RWPE2 (cell line): ENCODE results near the gene ACACB.

Experiments used
- ATAC-seq: fragments of 200-7000 bp; cut with Tn5 transposase; 3 replicates; pipeline ENCODE4 v1.9.1; 2021; ENCODE audit warnings: low read depth
- DNase-seq: peaks from one replicate; pipeline ENCODE4 v3.0.0-alpha.2; 2020; ENCODE audit warnings: low spot score
- H3K27ac ChIP-seq: fragments of 450-650 bp; 2 replicates; pipeline ENCODE4 v1.5.1; 2017; ENCODE audit warnings: mild to moderate bottlenecking; ENCODE audit not compliant: poor library complexity, severe bottlenecking
- H3K27me3 ChIP-seq: fragments of 250-450 bp; sonication (Bioruptor Pico); 2 replicates; pipeline ENCODE4 v1.5.1; 2021; ENCODE audit warnings: mild to moderate bottlenecking, moderate library complexity; ENCODE audit not compliant: insufficient read depth, poor library complexity, severe bottlenecking
- H3K36me3 ChIP-seq: fragments of 250-450 bp; sonication (Bioruptor Pico); 2 replicates; pipeline ENCODE4 v1.5.1; 2020; ENCODE audit warnings: low read depth, mild to moderate bottlenecking, moderate library complexity
- H3K4me1 ChIP-seq: fragments of 250-450 bp; sonication (Bioruptor Pico); 2 replicates; pipeline ENCODE4 v1.5.1; 2021; ENCODE audit warnings: mild to moderate bottlenecking, moderate library complexity; ENCODE audit not compliant: insufficient read depth, poor library complexity, severe bottlenecking
- H3K4me3 ChIP-seq: fragments of 250-450 bp; sonication (Bioruptor Pico); 2 replicates; pipeline ENCODE4 v1.5.1; 2021; ENCODE audit warnings: mild to moderate bottlenecking, moderate library complexity; ENCODE audit not compliant: severe bottlenecking
- H3K9me3 ChIP-seq: fragments of 250-450 bp; sonication (Bioruptor Pico); 2 replicates; pipeline ENCODE4 v1.5.1; 2021; ENCODE audit warnings: mild to moderate bottlenecking, moderate library complexity; ENCODE audit not compliant: severe bottlenecking
- CTCF ChIP-seq: fragments of 450-650 bp; IDR thresholded peaks from one replicate; pipeline ENCODE4 v1.5.1; 2017; ENCODE audit warnings: mild to moderate bottlenecking, moderate library complexity; ENCODE audit not compliant: poor library complexity, severe bottlenecking

ACACB gene

GRCh38 chr12:109199324-109199723 is 82.9 kb downstream of the ACACB start:
- no peak for ATAC-seq
- H3K36me3 ChIP-seq = peaks cover 18% of the 10 kb centered on the region
- H3K4me1 ChIP-seq = peaks cover 28% of the 10 kb centered on the region
- no peak for TF ChIP-seq CTCF
- no peak overlapping the region for H3K4me3 ChIP-seq
- H3K27me3 ChIP-seq = no peaks in the 10 kb centered on the region
- H3K9me3 ChIP-seq = no peaks in the 10 kb centered on the region
- peak overlapping the region; percentile 92 for H3K27ac ChIP-seq
- no peak for DNase-seq

- peak overlapping the region; percentile 92 for H3K27ac ChIP-seq
- no peaks in the 10 kb centered on the region for H3K27me3 ChIP-seq
- no peak for TF ChIP-seq CTCF
- no peak for ATAC-seq
- peaks cover 28% of the 10 kb centered on the region for H3K4me1 ChIP-seq
- no peak overlapping the region for H3K4me3 ChIP-seq
- no peak for DNase-seq
- peaks cover 18% of the 10 kb centered on the region for H3K36me3 ChIP-seq
- no peaks in the 10 kb centered on the region for H3K9me3 ChIP-seq
These were observed 84.6 kb downstream of the ACACB start for GRCh38 chr12:109200825-109201495.

DNA sequence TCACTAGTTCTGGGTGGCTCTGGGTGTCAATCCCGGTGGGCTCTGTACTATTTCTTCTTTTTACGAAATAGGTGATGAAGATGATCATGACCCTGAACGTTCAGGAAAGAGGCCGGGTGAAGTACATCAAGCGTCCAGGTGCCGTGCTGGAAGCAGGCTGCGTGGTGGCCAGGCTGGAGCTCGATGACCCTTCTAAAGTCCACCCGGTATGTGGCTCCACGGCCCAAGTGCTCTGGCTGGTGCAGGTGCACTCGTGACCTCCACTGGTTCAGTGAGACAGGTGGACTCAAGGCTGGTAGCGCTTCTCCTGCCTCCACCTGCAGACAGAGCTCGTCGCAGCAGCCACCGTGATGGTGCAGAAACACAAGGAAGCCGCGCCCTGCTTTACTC is 85.1 kb downstream of the ACACB start:
- Histone ChIP-seq H3K4me1 (peaks cover 28% of the 10 kb centered on the region), H3K36me3 (peaks cover 18% of the 10 kb centered on the region), H3K4me3 (no peak overlapping the region), H3K27ac (no peak overlapping the region), H3K9me3 (no peaks in the 10 kb centered on the region), H3K27me3 (no peaks in the 10 kb centered on the region)
- TF ChIP-seq CTCF = no peak
- no peak for DNase-seq
- ATAC-seq = no peak

DNA sequence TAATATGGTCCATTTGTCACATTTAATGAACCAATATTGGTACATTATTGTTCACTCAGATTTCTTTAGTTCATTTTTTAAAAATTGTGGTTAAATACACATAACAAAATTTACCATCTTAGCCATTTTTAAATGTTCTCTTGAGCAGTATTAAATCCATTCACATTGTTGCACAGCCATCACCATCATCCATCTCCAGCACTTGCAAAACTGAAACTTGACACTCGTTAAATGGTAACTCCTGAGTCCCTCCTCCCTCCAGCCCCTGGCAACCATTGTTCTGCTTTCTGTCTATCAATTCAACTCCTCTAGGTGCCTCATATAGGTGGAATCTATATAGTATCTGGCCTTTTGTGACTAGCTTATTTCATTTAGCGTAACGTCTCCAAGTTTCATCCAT is 86.4 kb downstream of the ACACB start:
- TF ChIP-seq CTCF = no peak
- no peak overlapping the region for H3K27ac ChIP-seq
- DNase-seq (no peak), ATAC-seq (no peak)
- peaks cover 20% of the 10 kb centered on the region for H3K4me1 ChIP-seq
- H3K9me3 ChIP-seq = no peaks in the 10 kb centered on the region
- H3K27me3 ChIP-seq = no peaks in the 10 kb centered on the region
- peaks cover 22% of the 10 kb centered on the region for H3K36me3 ChIP-seq
- H3K4me3 ChIP-seq = no peak overlapping the region

DNA sequence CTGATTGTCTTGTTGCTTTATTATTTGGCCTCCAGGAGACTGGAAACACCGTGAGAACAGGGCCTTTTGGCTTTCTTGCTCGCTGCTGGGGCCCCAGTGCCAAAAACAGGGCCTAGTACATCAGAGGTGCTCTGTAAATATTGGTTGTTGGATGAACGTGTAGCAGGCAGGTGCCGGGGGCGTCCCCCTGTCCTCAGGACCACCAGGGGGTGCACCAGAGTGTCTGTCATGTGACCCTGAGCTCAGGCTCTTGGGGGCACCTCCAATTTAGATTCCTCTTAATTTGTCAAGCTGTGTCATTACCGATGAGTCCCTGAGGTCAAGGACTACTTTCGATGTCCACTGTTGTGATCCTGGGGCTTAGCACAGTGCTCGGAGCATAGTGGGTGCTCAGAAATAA is 87.1 kb downstream of the ACACB start:
- Histone ChIP-seq H3K36me3 (peaks cover 22% of the 10 kb centered on the region), H3K9me3 (no peaks in the 10 kb centered on the region), H3K27ac (no peak overlapping the region), H3K4me1 (peaks cover 18% of the 10 kb centered on the region), H3K4me3 (no peak overlapping the region), H3K27me3 (no peaks in the 10 kb centered on the region)
- ATAC-seq (no peak), DNase-seq (no peak)
- no peak for TF ChIP-seq CTCF
